Mesothelial cell of epicardium (in vitro differentiated cells): Measurements from ENCODE around the gene DESI2. TPM values are rescaled to one million over a fixed set of nuclear protein-coding genes. Genes with fewer than 3 reads are reported as not detected.
"Not testable (repeated sequence)": the region's sequence is repeated elsewhere in the genome, so short reads cannot be mapped to it uniquely, and the experiment has no call there.

Experiments
- DNase-seq, 2 experiments: peaks; one replicate each; pipeline ENCODE4 v3.0.0; 2021; ENCODE audit warnings: low spot score in 2 of 2; ENCODE audit not compliant: unreplicated experiment in 2 of 2
- H3K27ac Mint-ChIP-seq: 2 replicates; pipeline ENCODE4 v1.8.0; 2021; ENCODE audit warnings: mixed read lengths
- H3K27me3 Mint-ChIP-seq: 2 replicates; pipeline ENCODE4 v1.8.0; 2021; ENCODE audit warnings: low read depth, mixed read lengths
- H3K36me3 Mint-ChIP-seq: 2 replicates; pipeline ENCODE4 v1.8.0; 2021; ENCODE audit warnings: mixed read lengths
- H3K4me1 Mint-ChIP-seq: 2 replicates; pipeline ENCODE4 v1.8.0; 2021; ENCODE audit warnings: mixed read lengths
- H3K4me3 Mint-ChIP-seq: 2 replicates; pipeline ENCODE4 v1.8.0; 2021; ENCODE audit warnings: mild to moderate bottlenecking, moderate library complexity, mixed read lengths
- H3K9me3 Mint-ChIP-seq: 2 replicates; pipeline ENCODE4 v1.8.0; 2021; ENCODE audit warnings: mixed read lengths
- total RNA-seq: library from RNA; stranded (reverse); gene quantifications from 3 replicates; pipeline ENCODE4 v1.2.1, GENCODE V29; 2021
- TF ChIP-seq, protein P1 (sequence below): fragments of 200-600 bp; sonication (generic); IDR thresholded peaks from one replicate; pipeline ENCODE4 v1.5.0; 2021; ENCODE audit warnings: antibody characterized with exemption; ENCODE audit not compliant: unreplicated experiment

Gene DESI2
- total RNA-seq, 1 donor from 2014 or later, result 30.7 TPM

DNA sequence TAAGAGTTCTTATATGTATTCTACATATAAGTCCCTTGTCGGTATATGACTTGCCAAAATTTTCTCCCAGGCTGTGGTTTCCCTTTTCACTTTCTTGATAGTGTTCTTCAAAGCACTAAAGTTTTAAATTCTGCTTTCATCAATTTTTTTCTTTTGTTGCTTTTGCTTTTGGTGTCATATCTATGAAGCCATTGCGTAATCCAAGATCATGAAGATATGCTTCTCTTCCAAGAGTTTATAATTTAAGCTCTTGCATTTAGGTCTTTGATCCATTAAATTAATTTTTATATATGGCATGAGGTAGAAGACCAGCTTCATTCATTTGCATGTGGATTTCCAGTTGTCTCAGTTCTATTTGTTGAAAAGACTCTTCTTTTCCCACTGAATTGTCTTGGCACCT, 22.2 kb downstream of the DESI2 start:
- peaks cover 12% of the 10 kb centered on the region for H3K9me3 Mint-ChIP-seq
- peaks cover 27% of the 10 kb centered on the region for H3K36me3 Mint-ChIP-seq
- TF ChIP-seq, protein P1, sequence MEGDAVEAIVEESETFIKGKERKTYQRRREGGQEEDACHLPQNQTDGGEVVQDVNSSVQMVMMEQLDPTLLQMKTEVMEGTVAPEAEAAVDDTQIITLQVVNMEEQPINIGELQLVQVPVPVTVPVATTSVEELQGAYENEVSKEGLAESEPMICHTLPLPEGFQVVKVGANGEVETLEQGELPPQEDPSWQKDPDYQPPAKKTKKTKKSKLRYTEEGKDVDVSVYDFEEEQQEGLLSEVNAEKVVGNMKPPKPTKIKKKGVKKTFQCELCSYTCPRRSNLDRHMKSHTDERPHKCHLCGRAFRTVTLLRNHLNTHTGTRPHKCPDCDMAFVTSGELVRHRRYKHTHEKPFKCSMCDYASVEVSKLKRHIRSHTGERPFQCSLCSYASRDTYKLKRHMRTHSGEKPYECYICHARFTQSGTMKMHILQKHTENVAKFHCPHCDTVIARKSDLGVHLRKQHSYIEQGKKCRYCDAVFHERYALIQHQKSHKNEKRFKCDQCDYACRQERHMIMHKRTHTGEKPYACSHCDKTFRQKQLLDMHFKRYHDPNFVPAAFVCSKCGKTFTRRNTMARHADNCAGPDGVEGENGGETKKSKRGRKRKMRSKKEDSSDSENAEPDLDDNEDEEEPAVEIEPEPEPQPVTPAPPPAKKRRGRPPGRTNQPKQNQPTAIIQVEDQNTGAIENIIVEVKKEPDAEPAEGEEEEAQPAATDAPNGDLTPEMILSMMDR, result no peak
- H3K4me3 Mint-ChIP-seq, result no peak overlapping the region
- H3K27ac Mint-ChIP-seq, result no peak overlapping the region
- no peak for DNase-seq
- H3K4me1 Mint-ChIP-seq, result peaks cover 12% of the 10 kb centered on the region
- H3K27me3 Mint-ChIP-seq, result no peaks in the 10 kb centered on the region

DNA sequence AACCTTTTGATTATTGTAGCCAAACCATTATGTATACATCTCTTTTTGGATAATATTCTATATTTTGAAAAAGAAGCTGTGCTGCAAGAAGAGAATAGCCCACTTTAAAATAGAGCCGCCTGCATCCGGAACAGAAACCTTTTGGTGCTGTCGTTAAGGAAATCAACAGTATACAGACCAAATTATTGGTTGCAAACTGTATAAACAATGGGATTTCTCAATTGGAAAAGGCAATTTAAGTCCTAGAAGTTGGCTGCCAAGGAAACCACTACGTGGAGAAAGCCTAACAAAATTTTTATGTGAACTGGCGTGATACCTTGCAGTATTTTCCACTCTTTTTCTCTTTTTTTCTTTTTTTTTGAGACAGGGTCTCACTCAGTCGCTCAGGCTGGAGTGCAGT, 25.8 kb downstream of the DESI2 start:
- Mint-ChIP-seq H3K4me3 (no peak overlapping the region), H3K9me3 (peaks cover 3% of the 10 kb centered on the region), H3K27ac (no peak overlapping the region), H3K27me3 (no peaks in the 10 kb centered on the region), H3K4me1 (peaks cover under 1% of the 10 kb centered on the region), H3K36me3 (peaks cover 32% of the 10 kb centered on the region)
- TF ChIP-seq, protein P1, result no peak
- DNase-seq, result no peak

DNA sequence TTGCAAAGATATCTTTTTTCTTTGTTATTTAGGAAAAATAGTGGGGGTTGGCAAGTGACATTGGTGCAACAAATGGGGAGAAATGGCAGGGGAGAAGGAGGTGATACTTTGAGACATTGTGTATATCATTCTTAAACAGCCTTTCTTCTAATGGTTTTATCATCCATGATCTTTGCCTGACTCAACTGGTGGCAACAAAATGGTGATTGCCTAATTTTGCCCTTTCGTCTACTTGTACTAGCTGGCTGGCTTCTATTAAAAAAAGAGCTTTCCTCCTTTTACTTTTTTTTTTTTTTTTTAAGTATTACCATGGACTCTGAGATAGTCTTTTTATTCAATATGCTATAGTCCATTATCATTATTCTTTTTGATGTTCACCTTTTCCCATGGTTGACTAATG, 27.7 kb downstream of the DESI2 start:
- H3K4me3 Mint-ChIP-seq, result no peak overlapping the region
- H3K27ac Mint-ChIP-seq, result no peak overlapping the region
- TF ChIP-seq, protein P1, result no peak
- H3K27me3 Mint-ChIP-seq, result no peaks in the 10 kb centered on the region
- H3K9me3 Mint-ChIP-seq, result peaks cover 3% of the 10 kb centered on the region
- no peaks in the 10 kb centered on the region for H3K4me1 Mint-ChIP-seq
- peaks cover 22% of the 10 kb centered on the region for H3K36me3 Mint-ChIP-seq
- DNase-seq, result no peak

DNA sequence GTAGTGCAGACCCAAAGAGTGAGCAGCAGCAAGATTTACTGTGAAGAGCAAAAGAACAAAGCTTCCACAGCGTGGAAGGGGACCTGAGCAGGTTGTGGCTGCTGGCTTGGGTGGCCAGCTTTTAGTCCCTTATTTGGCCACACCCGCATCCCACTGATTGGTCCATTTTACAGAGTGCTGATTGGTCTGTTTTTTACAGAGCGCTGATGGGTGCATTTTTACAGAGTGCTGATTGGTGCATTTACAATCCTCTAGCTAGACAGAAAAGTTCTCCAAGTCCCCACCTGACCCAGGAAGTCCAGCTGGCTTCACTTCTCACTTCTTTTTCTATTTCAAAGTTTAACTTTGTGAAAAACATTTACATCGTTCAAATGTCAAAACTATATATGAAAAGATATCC, 29.2 kb downstream of the DESI2 start:
- not testable (repeated sequence) for H3K9me3 Mint-ChIP-seq, H3K27ac Mint-ChIP-seq, H3K27me3 Mint-ChIP-seq, H3K4me1 Mint-ChIP-seq, H3K4me3 Mint-ChIP-seq, DNase-seq
- peaks cover 22% of the 10 kb centered on the region for H3K36me3 Mint-ChIP-seq

DNA sequence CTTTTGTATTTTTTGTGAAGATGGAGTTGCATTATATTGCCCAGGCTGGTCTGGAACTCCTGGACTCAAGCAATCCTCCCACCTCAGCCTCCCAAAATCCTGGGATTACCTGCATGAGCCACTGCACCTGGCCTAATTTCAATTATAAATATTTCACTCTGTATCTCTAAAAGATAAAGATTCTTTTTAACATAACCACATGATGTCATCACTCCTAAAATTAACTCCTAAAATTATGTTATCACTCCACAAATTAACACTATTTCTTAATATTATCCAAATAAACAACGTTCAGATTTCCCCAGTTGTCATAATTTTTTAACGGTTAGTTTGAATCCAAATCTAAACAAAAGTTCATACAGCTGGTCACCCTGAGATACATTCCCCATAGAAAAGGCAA, 43.0 kb downstream of the DESI2 start:
- Mint-ChIP-seq H3K4me1 (no peaks in the 10 kb centered on the region), H3K4me3 (no peak overlapping the region), H3K9me3 (peaks cover 12% of the 10 kb centered on the region), H3K27me3 (no peaks in the 10 kb centered on the region), H3K36me3 (peaks cover 42% of the 10 kb centered on the region), H3K27ac (no peak overlapping the region)
- no peak for DNase-seq
- TF ChIP-seq, protein P1, result no peak

DNA sequence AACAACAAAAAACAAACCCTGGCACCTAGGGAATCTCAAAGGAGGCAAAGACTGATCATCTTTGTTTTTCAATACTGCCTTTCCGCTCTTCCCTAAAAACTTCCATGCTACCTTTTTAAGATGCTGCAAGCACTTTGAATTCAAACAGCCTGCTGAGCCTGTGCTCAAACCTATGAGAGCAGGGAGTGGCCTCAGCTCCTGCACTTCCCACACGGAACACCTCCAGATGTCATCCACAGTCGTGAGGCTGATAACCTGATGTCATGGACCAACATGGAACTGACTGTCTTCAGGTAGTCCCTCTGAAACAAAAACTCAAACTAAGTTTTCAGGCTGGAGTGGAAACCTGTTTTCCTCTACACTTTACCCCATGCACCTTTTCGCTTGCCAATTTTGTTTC, 46.8 kb downstream of the DESI2 start:
- H3K27me3 Mint-ChIP-seq, result no peaks in the 10 kb centered on the region
- peaks cover 17% of the 10 kb centered on the region for H3K9me3 Mint-ChIP-seq
- no peak for DNase-seq
- peaks cover 44% of the 10 kb centered on the region for H3K36me3 Mint-ChIP-seq
- TF ChIP-seq, protein P1, result no peak
- no peaks in the 10 kb centered on the region for H3K4me1 Mint-ChIP-seq
- H3K4me3 Mint-ChIP-seq, result no peak overlapping the region
- no peak overlapping the region for H3K27ac Mint-ChIP-seq
